Transverse colon (tissue), 4 donors: ENCODE results near the gene CBY2.

Experiments used
- CTCF ChIP-seq, 5 experiments: fragments of 200-600 bp in 3 of 5; fragments of 450-650 bp in 2 of 5; sonication (generic) in 3 of 5; IDR thresholded peaks; 1 replicate in 2 of 5; 2 replicates in 3 of 5; pipeline ENCODE4 v1.5.1; 2016 to 2017; ENCODE audit warnings: antibody characterized with exemption in 5 of 5, inconsistent platforms in 3 of 5, mild to moderate bottlenecking in 2 of 5, moderate library complexity in 1 of 5
- EP300 ChIP-seq: sonication (generic); formaldehyde crosslinking; IDR thresholded peaks from one replicate; pipeline ENCODE4 v1.6.1; 2017; ENCODE audit warnings: antibody characterized with exemption, low read depth
- POLR2AphosphoS5 ChIP-seq, 3 donors: sonication (generic); formaldehyde crosslinking; IDR thresholded peaks; one replicate each; pipeline ENCODE4 v1.6.1; 2016; ENCODE audit warnings: antibody characterized with exemption in 3 of 3

GRCh38 chr13:45696610-45697226 lies 5.4 kb upstream of the CBY2 start:
- TF ChIP-seq CTCF (IDR thresholded peaks at IDR 0.05): no peak
- TF ChIP-seq EP300: no peak
- no peak for TF ChIP-seq POLR2AphosphoS5 (IDR thresholded peaks at IDR 0.05)
